GM23248 (cell line): ENCODE measurements around the gene HEXB. TPM values are rescaled to one million over a fixed set of nuclear protein-coding genes. Genes with fewer than 3 reads are reported as not detected.
A peak's percentile ranks its signal among the peaks of the same experiment; 100 is the strongest.

Experiments
- DNase-seq: peaks from one replicate; pipeline ENCODE4 v3.0.0-alpha.2; 2015
- H2AFZ ChIP-seq: fragments of 200-600 bp; sonication (generic); 2 replicates; pipeline ENCODE4 v1.6.1; 2016; ENCODE audit warnings: antibody characterized with exemption
- H3F3A ChIP-seq: fragments of 200-600 bp; sonication (generic); 2 replicates; pipeline ENCODE4 v1.6.1; 2016; ENCODE audit warnings: mild to moderate bottlenecking, antibody characterized with exemption, mixed run types; ENCODE audit not compliant: insufficient read depth
- H3K27ac ChIP-seq: fragments of 200-600 bp; sonication (generic); 2 replicates; pipeline ENCODE4 v1.5.1; 2016; ENCODE audit warnings: mild to moderate bottlenecking
- H3K27me3 ChIP-seq: fragments of 200-600 bp; sonication (generic); replicated peaks from 2 replicates; pipeline ENCODE4 v1.6.1; 2016; ENCODE audit warnings: mild to moderate bottlenecking; ENCODE audit not compliant: insufficient read depth
- H3K36me3 ChIP-seq: fragments of 200-600 bp; sonication (generic); 2 replicates; pipeline ENCODE4 v1.6.1; 2016; ENCODE audit warnings: low read depth, mild to moderate bottlenecking
- H3K4me1 ChIP-seq: fragments of 200-600 bp; sonication (generic); 2 replicates; pipeline ENCODE4 v1.6.1; 2016; ENCODE audit warnings: mild to moderate bottlenecking; ENCODE audit not compliant: insufficient read depth
- H3K4me2 ChIP-seq: fragments of 200-600 bp; sonication (generic); one replicate; pipeline ENCODE4 v1.6.1; 2016; ENCODE audit warnings: mild to moderate bottlenecking; ENCODE audit not compliant: unreplicated experiment
- H3K4me3 ChIP-seq: fragments of 200-600 bp; sonication (generic); 2 replicates; pipeline ENCODE4 v1.5.1; 2016; ENCODE audit warnings: mild to moderate bottlenecking
- H3K79me2 ChIP-seq: fragments of 200-600 bp; sonication (generic); 2 replicates; pipeline ENCODE4 v1.6.1; 2016; ENCODE audit warnings: mild to moderate bottlenecking; ENCODE audit not compliant: insufficient read depth
- H3K9ac ChIP-seq: fragments of 200-600 bp; sonication (generic); 2 replicates; pipeline ENCODE4 v1.6.1; 2016; ENCODE audit warnings: mild to moderate bottlenecking
- H3K9me2 ChIP-seq: fragments of 200-600 bp; sonication (generic); 2 replicates; pipeline ENCODE4 v1.6.1; 2016; ENCODE audit warnings: mixed run types, mild to moderate bottlenecking, moderate library complexity; ENCODE audit not compliant: insufficient read depth
- H3K9me3 ChIP-seq: fragments of 200-600 bp; sonication (generic); one replicate; pipeline ENCODE4 v1.6.1; 2017; ENCODE audit warnings: low read depth
- H4K20me1 ChIP-seq: fragments of 200-600 bp; sonication (generic); 2 replicates; pipeline ENCODE4 v1.6.0; 2016; ENCODE audit not compliant: insufficient read depth
- EZH2 ChIP-seq: fragments of 200-600 bp; sonication (generic); IDR thresholded peaks from 2 replicates; pipeline ENCODE4 v1.6.1; 2018; ENCODE audit warnings: antibody characterized with exemption, mild to moderate bottlenecking; ENCODE audit not compliant: insufficient read depth, poor library complexity, severe bottlenecking
- EZH2phosphoT487 ChIP-seq: fragments of 200-600 bp; sonication (generic); IDR thresholded peaks from 2 replicates; pipeline ENCODE4 v1.6.1; 2018; ENCODE audit warnings: antibody characterized with exemption, moderate library complexity, mild to moderate bottlenecking, low read depth; ENCODE audit not compliant: insufficient read depth
- WGBS, 2 experiments: methylation state at CpG; one replicate each; pipeline ENCODE4 v1.1.6; 2015 to 2017; ENCODE audit warnings: low lambda C conversion rate in 2 of 2, low coverage in 1 of 2; ENCODE audit errors: missing lambda C conversion rate in 2 of 2; 5-methylcytosine and 5-hydroxymethylcytosine counted together
- in situ Hi-C: fragments of 300-500 bp; cut with MboI; formaldehyde crosslinking; loops from 2 replicates; pipeline ENCODE4 v1.15.0; 2020
- polyA plus RNA-seq: library from polyadenylated mRNA; unstranded; fragments of >200 nt; fragmentation: Nextera tagmentation; extraction: Ambion mirVana; gene quantifications from 2 replicates; pipeline ENCODE4 v1.2.1, GENCODE V29; 2016
- total RNA-seq: library from RNA; depleted of rRNA; stranded (reverse); fragments of >200 nt; shearing (Covaris generic); gene quantifications from 2 replicates; pipeline ENCODE4 v1.2.3, GENCODE V29; 2014; rRNA removed

The HEXB gene
- total RNA-seq = 106 and 109 TPM in 2 replicates
- 127 TPM in 2 replicates for polyA plus RNA-seq

GRCh38 chr5:74684900-74685851, at the start of gene HEXB:
HEXB (plus strand) TSS chr5:74685233; CDS start chr5:74685261, 28 bp downstream.
- Histone ChIP-seq H3K4me1 (peaks cover 19% of the 10 kb centered on the region), H3K79me2 (peaks cover 13% of the 10 kb centered on the region; the same call in 1 of the 2 replicates), H3K4me2 (peak within 1 kb of the TSS; percentile 91), H4K20me1 (no peaks in the 10 kb centered on the region), H3K9me2 (no peaks in the 10 kb centered on the region), H2AFZ (peak within 1 kb of the TSS; percentile 91), H3K9me3 (no peaks in the 10 kb centered on the region), H3K36me3 (no peaks in the 10 kb centered on the region), H3K9ac (peak within 1 kb of the TSS; percentile 84), H3F3A (peaks cover 9% of the 10 kb centered on the region), H3K27ac (0 out of 2 replicates have a peak within 1 kb of the TSS, but pooled peaks have one; percentile 15), H3K4me3 (peak within 1 kb of the TSS; percentile 82), H3K27me3 (no peaks in the 10 kb centered on the region)
- no peak for TF ChIP-seq EZH2
- no peak for TF ChIP-seq EZH2phosphoT487
- peak; percentile 96 for DNase-seq
- in situ Hi-C loops = no loop called here
- 6 to 8% methylated on average over 58 to 76 of the region's 78 CpGs for WGBS, 2 experiments

GRCh38 chr5:74636149-74636548, 48.9 kb upstream of the HEXB start:
- Histone ChIP-seq H3K36me3 (no peaks in the 10 kb centered on the region), H3K9ac (no peak overlapping the region), H2AFZ (no peak overlapping the region), H3K79me2 (peaks cover 68% of the 10 kb centered on the region), H3K4me1 (peaks cover 42% of the 10 kb centered on the region), H4K20me1 (no peaks in the 10 kb centered on the region), H3K9me3 (no peaks in the 10 kb centered on the region), H3F3A (peaks cover 50% of the 10 kb centered on the region), H3K27me3 (no peaks in the 10 kb centered on the region), H3K27ac (no peak overlapping the region), H3K4me3 (no peak overlapping the region), H3K9me2 (no peaks in the 10 kb centered on the region), H3K4me2 (no peak overlapping the region)
- WGBS, 2 experiments = 97 to 99% methylated on average over 12 of the region's 12 CpGs
- in situ Hi-C loops = no loop called here
- DNase-seq = no peak
- TF ChIP-seq EZH2 = no peak

- in situ Hi-C loops = no loop called here
- H3K9me3 ChIP-seq = no peaks in the 10 kb centered on the region
- H3F3A ChIP-seq = peaks cover 49% of the 10 kb centered on the region
- H3K9me2 ChIP-seq = no peaks in the 10 kb centered on the region
- no peak overlapping the region for H3K27ac ChIP-seq
- no peak overlapping the region for H3K4me2 ChIP-seq
- H4K20me1 ChIP-seq = no peaks in the 10 kb centered on the region
- DNase-seq = no peak
- TF ChIP-seq EZH2phosphoT487 (no peak), EZH2 (no peak)
- no peak overlapping the region for H3K4me3 ChIP-seq
- no peak overlapping the region for H3K9ac ChIP-seq
- no peaks in the 10 kb centered on the region for H3K36me3 ChIP-seq
- H2AFZ ChIP-seq = no peak overlapping the region
- 96% methylated on average over 4 of the region's 4 CpGs for WGBS, 2 experiments
- peaks cover 38% of the 10 kb centered on the region for H3K4me1 ChIP-seq
- H3K79me2 ChIP-seq = peaks cover 68% of the 10 kb centered on the region
- H3K27me3 ChIP-seq = no peaks in the 10 kb centered on the region
Observed at GRCh38 chr5:74636552-74636951, 48.5 kb upstream of the HEXB start.

GRCh38 chr5:74638544-74638969, 46.5 kb upstream of the HEXB start:
- TF ChIP-seq EZH2phosphoT487 (no peak), EZH2 (no peak)
- Histone ChIP-seq H3K9me2 (no peaks in the 10 kb centered on the region), H3K27ac (peak overlapping the region; percentile 57), H3K9ac (peak overlapping the region; percentile 82), H3F3A (peaks cover 45% of the 10 kb centered on the region), H3K9me3 (no peaks in the 10 kb centered on the region), H2AFZ (peak overlapping the region; percentile 83; the same call in 1 of the 2 replicates), H3K4me2 (peak overlapping the region; percentile 97), H3K79me2 (peaks cover 61% of the 10 kb centered on the region), H3K4me3 (peak overlapping the region; percentile 89), H3K4me1 (peaks cover 34% of the 10 kb centered on the region), H3K27me3 (no peaks in the 10 kb centered on the region), H3K36me3 (no peaks in the 10 kb centered on the region), H4K20me1 (no peaks in the 10 kb centered on the region)
- DNase-seq = peak; percentile 40
- WGBS, 2 experiments = 95 to 100% methylated on average over 1 of the region's 1 CpG
- in situ Hi-C loops = no loop called here
